Fibroblast of lung (primary cell): Measurements from ENCODE around the gene C3orf70. TPM values are rescaled to one million over a fixed set of nuclear protein-coding genes. Genes with fewer than 3 reads are reported as not detected.

Experiments used
- DNase-seq, 2 donors: peaks; one replicate each; pipeline versions ENCODE4 v3.0.0 to v3.0.0-alpha.2; 2010; ENCODE audit warnings: low read depth in 2 of 2
- H2AFZ ChIP-seq: 2 replicates; pipeline ENCODE4 v1.5.1; 2012; ENCODE audit warnings: low read length, control low read depth, inconsistent platforms
- H3K27ac ChIP-seq: 2 replicates; pipeline ENCODE4 v1.5.1; 2011; ENCODE audit warnings: low read length, control low read depth; ENCODE audit not compliant: insufficient read depth
- H3K27me3 ChIP-seq: 2 replicates; pipeline ENCODE4 v1.5.1; 2011; ENCODE audit warnings: mild to moderate bottlenecking, low read length; ENCODE audit not compliant: control insufficient read depth, insufficient read depth
- H3K36me3 ChIP-seq: 2 replicates; pipeline ENCODE4 v1.5.1; 2011; ENCODE audit warnings: low read length; ENCODE audit not compliant: control insufficient read depth, insufficient read depth
- H3K4me1 ChIP-seq: 2 replicates; pipeline ENCODE4 v1.5.1; 2011; ENCODE audit warnings: low read length; ENCODE audit not compliant: control insufficient read depth, insufficient read depth; ENCODE audit errors: extremely low read depth
- H3K4me2 ChIP-seq: 2 replicates; pipeline ENCODE4 v1.5.1; 2011; ENCODE audit warnings: low read length, control low read depth; ENCODE audit not compliant: insufficient read depth; ENCODE audit errors: extremely low read depth
- H3K4me3 ChIP-seq, 4 experiments: fragments of 200-600 bp in 1 of 4; sonication (generic) in 1 of 4; replicated peaks in 1 of 4; 2 replicates each; pipeline ENCODE4 v1.5.1; 2011 to 2016; ENCODE audit warnings: low read length in 4 of 4, low read depth in 3 of 4, mild to moderate bottlenecking in 3 of 4, control low read depth in 2 of 4, inconsistent platforms in 1 of 4, mixed read lengths in 1 of 4; ENCODE audit not compliant: insufficient read depth in 1 of 4; ENCODE audit errors: control extremely low read depth in 1 of 4
- H3K79me2 ChIP-seq: 2 replicates; pipeline ENCODE4 v1.5.1; 2012; ENCODE audit warnings: mild to moderate bottlenecking, low read length, inconsistent platforms; ENCODE audit not compliant: control insufficient read depth, insufficient read depth
- H3K9ac ChIP-seq: 2 replicates; pipeline ENCODE4 v1.5.1; 2011; ENCODE audit warnings: mild to moderate bottlenecking, low read length, control low read depth; ENCODE audit not compliant: insufficient read depth
- H3K9me3 ChIP-seq: 2 replicates; pipeline ENCODE4 v1.5.1; 2012; ENCODE audit warnings: low read depth, low read length; ENCODE audit not compliant: control insufficient read depth, insufficient read depth
- H4K20me1 ChIP-seq: 2 replicates; pipeline ENCODE4 v1.5.1; 2011; ENCODE audit warnings: low read length; ENCODE audit not compliant: control insufficient read depth, insufficient read depth; ENCODE audit errors: extremely low read depth
- EZH2 ChIP-seq: IDR thresholded peaks from 2 replicates; pipeline ENCODE4 v1.5.1; 2012; ENCODE audit warnings: low read length, control low read depth, mild to moderate bottlenecking; ENCODE audit errors: missing control alignments
- polyA plus RNA-seq, 2 donors: library from polyadenylated mRNA; depleted of rRNA in 1 of 2; stranded (reverse) in 1 of 2; unstranded in 1 of 2; fragments of >200 nt; gene quantifications; 2 replicates each; pipeline ENCODE4 v1.2.1, GENCODE V29; 2011 to 2012; ENCODE audit warnings: missing spikeins in 1 of 2
- total RNA-seq: library from RNA; depleted of rRNA; stranded (reverse); fragments of >200 nt; gene quantifications from 2 replicates; pipeline ENCODE4 v1.2.1, GENCODE V29; 2014
- TF ChIP-seq, protein P1 (sequence below), 2 donors: IDR thresholded peaks in 1 of 2; conservative IDR thresholded peaks in 1 of 2; 1 replicate in 1 of 2; 2 replicates in 1 of 2; pipeline ENCODE4 v1.5.1; 2011 to 2012; ENCODE audit warnings: low read length in 2 of 2, control low read depth in 1 of 2, inconsistent platforms in 1 of 2, low read depth in 1 of 2, mild to moderate bottlenecking in 1 of 2

The C3orf70 gene
- total and polyA plus RNA-seq, 2 donors (not counting 1 experiment from before 2014, with no cell fraction given), result 0.33 to 4.7 TPM

GRCh38 chr3:185082829-185083228, 70.0 kb downstream of the C3orf70 start:
- no peak for DNase-seq
- H3K27ac ChIP-seq, result no peak overlapping the region
- TF ChIP-seq, protein P1, sequence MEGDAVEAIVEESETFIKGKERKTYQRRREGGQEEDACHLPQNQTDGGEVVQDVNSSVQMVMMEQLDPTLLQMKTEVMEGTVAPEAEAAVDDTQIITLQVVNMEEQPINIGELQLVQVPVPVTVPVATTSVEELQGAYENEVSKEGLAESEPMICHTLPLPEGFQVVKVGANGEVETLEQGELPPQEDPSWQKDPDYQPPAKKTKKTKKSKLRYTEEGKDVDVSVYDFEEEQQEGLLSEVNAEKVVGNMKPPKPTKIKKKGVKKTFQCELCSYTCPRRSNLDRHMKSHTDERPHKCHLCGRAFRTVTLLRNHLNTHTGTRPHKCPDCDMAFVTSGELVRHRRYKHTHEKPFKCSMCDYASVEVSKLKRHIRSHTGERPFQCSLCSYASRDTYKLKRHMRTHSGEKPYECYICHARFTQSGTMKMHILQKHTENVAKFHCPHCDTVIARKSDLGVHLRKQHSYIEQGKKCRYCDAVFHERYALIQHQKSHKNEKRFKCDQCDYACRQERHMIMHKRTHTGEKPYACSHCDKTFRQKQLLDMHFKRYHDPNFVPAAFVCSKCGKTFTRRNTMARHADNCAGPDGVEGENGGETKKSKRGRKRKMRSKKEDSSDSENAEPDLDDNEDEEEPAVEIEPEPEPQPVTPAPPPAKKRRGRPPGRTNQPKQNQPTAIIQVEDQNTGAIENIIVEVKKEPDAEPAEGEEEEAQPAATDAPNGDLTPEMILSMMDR (conservative IDR thresholded peaks at IDR 0.05 in 1 of 2, IDR thresholded peaks at IDR 0.05 in 1 of 2; ENCODE audit: low read depth in 1 of 2, low read length in 2 of 2), result no peak
- TF ChIP-seq EZH2, result no peak
- no peaks in the 10 kb centered on the region for H3K4me1 ChIP-seq
- no peak overlapping the region for H2AFZ ChIP-seq
- no peaks in the 10 kb centered on the region for H3K27me3 ChIP-seq
- H3K79me2 ChIP-seq, result no peaks in the 10 kb centered on the region
- no peaks in the 10 kb centered on the region for H4K20me1 ChIP-seq
- H3K4me3 ChIP-seq, result no peak overlapping the region
- no peak overlapping the region for H3K4me2 ChIP-seq
- no peaks in the 10 kb centered on the region for H3K36me3 ChIP-seq
- no peak overlapping the region for H3K9ac ChIP-seq
- no peaks in the 10 kb centered on the region for H3K9me3 ChIP-seq

GRCh38 chr3:185082149-185082548, 70.7 kb downstream of the C3orf70 start:
- Histone ChIP-seq H3K4me2 (no peak overlapping the region), H3K9ac (no peak overlapping the region), H2AFZ (no peak overlapping the region), H4K20me1 (no peaks in the 10 kb centered on the region), H3K27ac (no peak overlapping the region), H3K27me3 (no peaks in the 10 kb centered on the region), H3K79me2 (no peaks in the 10 kb centered on the region), H3K36me3 (no peaks in the 10 kb centered on the region), H3K9me3 (no peaks in the 10 kb centered on the region), H3K4me3 (no peak overlapping the region), H3K4me1 (no peaks in the 10 kb centered on the region)
- TF ChIP-seq, protein P1 (conservative IDR thresholded peaks at IDR 0.05 in 1 of 2, IDR thresholded peaks at IDR 0.05 in 1 of 2; ENCODE audit: low read depth in 1 of 2, low read length in 2 of 2), result no peak
- no peak for TF ChIP-seq EZH2
- DNase-seq, result peak in 1 of 2 donors; percentile 5

DNA sequence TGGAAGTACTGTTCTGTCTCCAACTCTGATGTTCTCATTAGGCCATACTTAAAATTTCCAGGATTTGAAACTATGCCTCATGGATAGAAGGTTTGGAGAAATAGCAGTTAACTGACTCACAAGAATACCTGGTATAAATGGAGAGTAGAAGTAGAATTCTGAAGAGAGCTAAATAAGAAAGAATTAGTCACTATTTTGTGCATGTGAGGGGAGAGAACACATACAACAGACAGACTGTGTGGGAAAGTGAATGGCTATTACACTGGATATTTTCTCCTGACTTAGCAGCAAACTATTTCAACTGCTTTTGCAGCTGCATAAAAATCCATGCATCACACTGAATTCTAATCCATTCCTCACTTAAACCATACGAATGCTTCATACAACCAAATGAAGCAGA, 71.3 kb downstream of the C3orf70 start:
- Histone ChIP-seq H3K4me1 (no peaks in the 10 kb centered on the region), H3K4me2 (no peak overlapping the region), H3K9me3 (no peaks in the 10 kb centered on the region), H3K36me3 (no peaks in the 10 kb centered on the region), H3K9ac (no peak overlapping the region), H3K27me3 (no peaks in the 10 kb centered on the region), H4K20me1 (no peaks in the 10 kb centered on the region), H3K27ac (no peak overlapping the region), H3K79me2 (no peaks in the 10 kb centered on the region), H3K4me3 (no peak overlapping the region), H2AFZ (no peak overlapping the region)
- no peak for TF ChIP-seq EZH2
- TF ChIP-seq, protein P1 (conservative IDR thresholded peaks at IDR 0.05 in 1 of 2, IDR thresholded peaks at IDR 0.05 in 1 of 2; ENCODE audit: low read depth in 1 of 2, low read length in 2 of 2), result no peak
- DNase-seq, result peak in 1 of 2 donors; percentile 51
